HUES64 (cell line): ENCODE data around the gene ABI1. TPM values are rescaled to one million over a fixed set of nuclear protein-coding genes. Genes with fewer than 3 reads are reported as not detected.
"Not testable (repeated sequence)": the region's sequence is repeated elsewhere in the genome, so short reads cannot be mapped to it uniquely, and the experiment has no call there.

ENCODE experiments used
- H3K27ac ChIP-seq: 2 replicates; pipeline ENCODE4 v1.7.0; 2013; ENCODE audit warnings: low read depth, low read length, inconsistent platforms
- H3K27me3 ChIP-seq: 2 replicates; pipeline ENCODE4 v1.6.1; 2013; ENCODE audit warnings: mild to moderate bottlenecking, low read length; ENCODE audit not compliant: insufficient read depth
- H3K36me3 ChIP-seq: 2 replicates; pipeline ENCODE4 v1.6.1; 2013; ENCODE audit warnings: mild to moderate bottlenecking, low read length; ENCODE audit not compliant: insufficient read depth
- H3K4me1 ChIP-seq: 2 replicates; pipeline ENCODE4 v1.6.1; 2013; ENCODE audit warnings: mild to moderate bottlenecking, low read length, moderate library complexity; ENCODE audit not compliant: insufficient read depth
- H3K4me3 ChIP-seq: 2 replicates; pipeline ENCODE4 v1.5.1; 2013; ENCODE audit warnings: mild to moderate bottlenecking, low read length, moderate library complexity
- H3K9ac ChIP-seq: 2 replicates; pipeline ENCODE4 v1.6.1; 2013; ENCODE audit warnings: mild to moderate bottlenecking, low read depth, low read length
- H3K9me3 ChIP-seq: 2 replicates; pipeline ENCODE4 v1.6.1; 2013; ENCODE audit warnings: low read depth, low read length; ENCODE audit not compliant: insufficient read depth
- WGBS: fragments of 150-250, 120-280 bp; methylation state at CpG from one replicate; pipeline ENCODE4 v1.1.7; 2013; ENCODE audit warnings: missing lambda C conversion rate; 5-methylcytosine and 5-hydroxymethylcytosine counted together
- polyA plus RNA-seq, 2 experiments: library from polyadenylated mRNA; stranded (reverse); fragments of 50-300 nt; gene quantifications; one replicate each; pipeline ENCODE4 v1.2.3, GENCODE V29; 2013

Gene ABI1
- polyA plus RNA-seq (2013, experiment 1 of 2), result 20.2 TPM
- 23.1 TPM for polyA plus RNA-seq (2013, experiment 2 of 2)

- WGBS, result under 1% methylated on average over 59 of the region's 59 CpGs
- peaks cover 14% of the 10 kb centered on the region for H3K4me1 ChIP-seq
- H3K4me3 ChIP-seq, result peak within 1 kb of the TSS; percentile 99
- no peaks in the 10 kb centered on the region for H3K27me3 ChIP-seq
- no peaks in the 10 kb centered on the region for H3K36me3 ChIP-seq
- H3K9me3 ChIP-seq, result no peaks in the 10 kb centered on the region
- peak within 1 kb of the TSS; percentile 90 for H3K9ac ChIP-seq
- H3K27ac ChIP-seq, result peak within 1 kb of the TSS; percentile 88
Measured at GRCh38 chr10:26860443-26861204, at the start of gene ABI1. TSS of gene ABI1 (minus strand) at chr10:26860958. CDS start at chr10:26860863, 95 bp downstream.

GRCh38 chr10:26909753-26910152, 49.0 kb upstream of the ABI1 start:
- H3K4me3 ChIP-seq, result no peak overlapping the region
- H3K27me3 ChIP-seq, result no peaks in the 10 kb centered on the region
- H3K9me3 ChIP-seq, result no peaks in the 10 kb centered on the region
- no peaks in the 10 kb centered on the region for H3K36me3 ChIP-seq
- H3K27ac ChIP-seq, result no peak overlapping the region
- no peak overlapping the region for H3K9ac ChIP-seq
- 100% methylated on average over 1 of the region's 2 CpGs for WGBS
- H3K4me1 ChIP-seq, result no peaks in the 10 kb centered on the region

GRCh38 chr10:26905253-26905781, 44.6 kb upstream of the ABI1 start:
- not testable (repeated sequence) for H3K4me1 ChIP-seq, H3K9ac ChIP-seq, H3K9me3 ChIP-seq, H3K27me3 ChIP-seq, H3K36me3 ChIP-seq, H3K4me3 ChIP-seq, H3K27ac ChIP-seq
- WGBS, result 94% methylated on average over 26 of the region's 26 CpGs

- no peak overlapping the region for H3K4me3 ChIP-seq
- WGBS, result 70% methylated on average over 5 of the region's 5 CpGs
- H3K9me3 ChIP-seq, result no peaks in the 10 kb centered on the region
- no peaks in the 10 kb centered on the region for H3K27me3 ChIP-seq
- H3K36me3 ChIP-seq, result no peaks in the 10 kb centered on the region
- no peaks in the 10 kb centered on the region for H3K4me1 ChIP-seq
- no peak overlapping the region for H3K9ac ChIP-seq
- H3K27ac ChIP-seq, result no peak overlapping the region
Measured at GRCh38 chr10:26903431-26904217, 42.9 kb upstream of the ABI1 start.

GRCh38 chr10:26892306-26892923, 31.7 kb upstream of the ABI1 start:
- not testable (repeated sequence) for H3K36me3 ChIP-seq, H3K9me3 ChIP-seq, H3K9ac ChIP-seq, H3K4me3 ChIP-seq, H3K4me1 ChIP-seq, H3K27ac ChIP-seq, H3K27me3 ChIP-seq
- 69% methylated on average over 7 of the region's 11 CpGs for WGBS

- Histone ChIP-seq H3K27ac (no peak overlapping the region), H3K4me3 (no peak overlapping the region), H3K9ac (no peak overlapping the region), H3K9me3 (no peaks in the 10 kb centered on the region), H3K4me1 (peaks cover 6% of the 10 kb centered on the region; the same call in 1 of the 2 replicates), H3K27me3 (no peaks in the 10 kb centered on the region), H3K36me3 (no peaks in the 10 kb centered on the region)
- 88% methylated on average over 5 of the region's 5 CpGs for WGBS
Measured at GRCh38 chr10:26890956-26891355, 30.2 kb upstream of the ABI1 start.

GRCh38 chr10:26887611-26888215, 27.0 kb upstream of the ABI1 start:
- Histone ChIP-seq H3K27me3 (no peaks in the 10 kb centered on the region), H3K4me3 (no peak overlapping the region), H3K4me1 (no peaks in the 10 kb centered on the region), H3K36me3 (no peaks in the 10 kb centered on the region), H3K9me3 (no peaks in the 10 kb centered on the region), H3K27ac (no peak overlapping the region), H3K9ac (no peak overlapping the region)
- 90% methylated on average over 3 of the region's 3 CpGs for whole genome bisulfite sequencing

- 23% methylated on average over 9 of the region's 10 CpGs for WGBS
- Histone ChIP-seq H3K4me3 (no peak overlapping the region), H3K4me1 (no peaks in the 10 kb centered on the region)
Measured at GRCh38 chr10:26881600-26882331, 21.0 kb upstream of the ABI1 start.

GRCh38 chr10:26879744-26880143, 19.0 kb upstream of the ABI1 start:
- no peaks in the 10 kb centered on the region for H3K27me3 ChIP-seq
- no peaks in the 10 kb centered on the region for H3K9me3 ChIP-seq
- no peaks in the 10 kb centered on the region for H3K4me1 ChIP-seq
- H3K4me3 ChIP-seq, result no peak overlapping the region
- H3K27ac ChIP-seq, result no peak overlapping the region
- 92% methylated on average over 4 of the region's 5 CpGs for WGBS
- no peak overlapping the region for H3K9ac ChIP-seq
- H3K36me3 ChIP-seq, result no peaks in the 10 kb centered on the region

More at GRCh38 chr10:26881600-26882331, 21.0 kb upstream of the ABI1 start:
- H3K9ac ChIP-seq, result no peak overlapping the region
- H3K36me3 ChIP-seq, result no peaks in the 10 kb centered on the region
- H3K27ac ChIP-seq, result no peak overlapping the region
- H3K9me3 ChIP-seq, result no peaks in the 10 kb centered on the region
- H3K27me3 ChIP-seq, result no peaks in the 10 kb centered on the region

- H3K27me3 ChIP-seq, result no peaks in the 10 kb centered on the region
- no peak overlapping the region for H3K4me3 ChIP-seq
- no peaks in the 10 kb centered on the region for H3K4me1 ChIP-seq
- no peaks in the 10 kb centered on the region for H3K36me3 ChIP-seq
- no peak overlapping the region for H3K27ac ChIP-seq
- H3K9ac ChIP-seq, result no peak overlapping the region
- no peaks in the 10 kb centered on the region for H3K9me3 ChIP-seq
- WGBS, result 100% methylated on average over 1 of the region's 1 CpG
Measured at GRCh38 chr10:26870766-26871165, 10.0 kb upstream of the ABI1 start.
